ENCODE measurements around the gene DDX54. TPM values are rescaled to one million over a fixed set of nuclear protein-coding genes. Genes with fewer than 3 reads are reported as not detected.

DDX54 gene
- polyA plus RNA-seq, 4 donors, result 40.3 to 96.0 (median 66.4) TPM

GRCh38 chr12:113164014-113164413 is 21.3 kb downstream of the DDX54 start:
- DNase-seq (ENCODE audit: low read depth in 4 of 4, low spot score in 3 of 4), result no peak

GRCh38 chr12:113163030-113163360 is 22.3 kb downstream of the DDX54 start:
- no peak for DNase-seq (ENCODE audit: low read depth in 4 of 4, low spot score in 3 of 4)

- DNase-seq (ENCODE audit: low read depth in 4 of 4, low spot score in 3 of 4), result no peak
Measured at GRCh38 chr12:113162102-113163029, 22.9 kb downstream of the DDX54 start.

- no peak for DNase-seq (ENCODE audit: low read depth in 4 of 4, low spot score in 3 of 4)
Measured at GRCh38 chr12:113161415-113162016, 23.8 kb downstream of the DDX54 start.

- DNase-seq (ENCODE audit: low read depth in 4 of 4, low spot score in 3 of 4), result no peak
Measured at GRCh38 chr12:113159937-113160336, 25.3 kb downstream of the DDX54 start.

GRCh38 chr12:113158439-113159203 is 26.7 kb downstream of the DDX54 start:
- no peak for DNase-seq (ENCODE audit: low read depth in 4 of 4, low spot score in 3 of 4)

GRCh38 chr12:113157218-113157859 is 27.9 kb downstream of the DDX54 start:
- DNase-seq (ENCODE audit: low read depth in 4 of 4, low spot score in 3 of 4), result no peak

GRCh38 chr12:113155646-113156045 is 29.6 kb downstream of the DDX54 start:
- no peak for DNase-seq (ENCODE audit: low read depth in 4 of 4, low spot score in 3 of 4)

- no peak for DNase-seq (ENCODE audit: low read depth in 4 of 4, low spot score in 3 of 4)
Measured at GRCh38 chr12:113155060-113155459, 30.2 kb downstream of the DDX54 start.

- DNase-seq (ENCODE audit: low read depth in 4 of 4, low spot score in 3 of 4), result no peak
Measured at GRCh38 chr12:113154351-113154973, 30.8 kb downstream of the DDX54 start.

GRCh38 chr12:113152835-113153814 is 32.2 kb downstream of the DDX54 start:
- DNase-seq (ENCODE audit: low read depth in 4 of 4, low spot score in 3 of 4), result no peak

- no peak for DNase-seq (ENCODE audit: low read depth in 4 of 4, low spot score in 3 of 4)
Measured at GRCh38 chr12:113152196-113152834, 33.0 kb downstream of the DDX54 start.

- no peak for DNase-seq (ENCODE audit: low read depth in 4 of 4, low spot score in 3 of 4)
Measured at GRCh38 chr12:113151655-113152054, 33.6 kb downstream of the DDX54 start.

- DNase-seq (ENCODE audit: low read depth in 4 of 4, low spot score in 3 of 4), result peak in 3 of 4 donors; percentile 75 to 87 (median 80)
Measured at GRCh38 chr12:113149361-113150150, 35.7 kb downstream of the DDX54 start, which contains the start of gene CFAP73. CFAP73 (plus strand) TSS chr12:113149724; CDS start chr12:113149858, 134 bp downstream.

- no peak for DNase-seq (ENCODE audit: low read depth in 4 of 4, low spot score in 3 of 4)
Measured at GRCh38 chr12:113146999-113147398, 38.3 kb downstream of the DDX54 start.

- no peak for DNase-seq (ENCODE audit: low read depth in 4 of 4, low spot score in 3 of 4)
Measured at GRCh38 chr12:113145720-113146551, 39.3 kb downstream of the DDX54 start.

GRCh38 chr12:113144806-113145205 is 40.5 kb downstream of the DDX54 start:
- no peak for DNase-seq (ENCODE audit: low read depth in 4 of 4, low spot score in 3 of 4)
